Non-pigmented ciliary epithelial cell (primary cell): ENCODE measurements around the gene CDYL.
"Not testable (repeated sequence)": the region's sequence is repeated elsewhere in the genome, so short reads cannot be mapped to it uniquely, and the experiment has no call there.

ENCODE experiments used
- DNase-seq: peaks from one replicate; pipeline ENCODE4 v3.0.0-alpha.2; 2010; ENCODE audit warnings: low read depth

Gene CDYL

DNA sequence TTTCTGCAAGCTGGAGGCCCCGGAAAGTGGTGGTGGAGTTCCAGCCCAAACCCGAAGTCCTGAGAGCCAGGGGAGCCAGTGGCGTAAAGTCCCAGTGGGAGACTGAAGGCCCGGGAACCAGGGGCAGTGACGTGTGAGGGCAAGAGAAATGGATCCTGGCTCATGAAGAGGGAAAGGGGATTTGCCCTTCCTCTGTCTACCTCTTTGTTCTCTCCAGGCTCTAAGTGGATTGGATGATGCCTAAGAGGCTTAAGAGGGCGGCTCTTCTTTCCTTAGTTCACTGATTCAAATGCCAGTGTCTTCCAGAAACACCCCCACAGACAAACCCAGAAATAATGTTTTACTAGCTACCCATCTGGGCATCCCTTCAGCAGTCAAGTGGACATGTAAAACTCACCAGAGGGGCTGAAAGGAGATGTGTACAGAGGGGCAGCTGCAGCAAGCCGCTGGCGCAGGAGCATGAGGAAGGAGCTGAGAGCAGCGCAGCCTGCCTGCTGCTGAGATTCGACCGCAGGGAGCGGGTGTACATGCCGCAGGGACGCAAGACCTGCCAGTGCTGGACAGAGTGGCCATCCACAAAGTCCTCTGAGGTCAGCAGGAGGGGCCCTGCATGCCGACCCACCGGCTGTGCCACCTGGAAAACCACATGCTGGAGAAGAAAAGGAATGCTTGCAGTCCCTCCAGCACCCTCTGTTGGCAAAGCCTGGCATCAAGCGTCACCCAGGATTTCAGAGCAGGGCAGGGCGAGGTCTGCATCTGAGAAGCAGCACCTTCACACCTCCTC lies 29.5 kb downstream of the CDYL start:
- no peak for DNase-seq

DNA sequence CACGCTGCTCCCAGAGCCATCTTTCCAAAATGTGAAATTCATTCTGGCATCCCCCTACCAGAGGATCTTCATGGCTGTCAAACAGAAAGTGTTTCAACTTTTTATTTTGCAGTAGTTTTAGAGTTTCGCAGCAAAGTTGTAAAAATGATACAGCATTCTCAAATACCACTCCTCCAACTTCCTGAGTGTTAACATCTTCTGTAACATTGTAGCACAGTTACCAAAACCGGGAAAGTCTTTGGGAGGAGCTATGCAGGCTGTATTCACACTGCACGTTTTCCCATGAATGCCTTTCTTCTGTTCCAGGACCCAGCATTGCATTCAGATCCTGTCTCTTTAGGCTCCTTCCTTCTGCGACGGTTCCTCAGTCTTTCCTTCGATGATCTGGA lies 30.1 kb downstream of the CDYL start:
- DNase-seq = no peak

DNA sequence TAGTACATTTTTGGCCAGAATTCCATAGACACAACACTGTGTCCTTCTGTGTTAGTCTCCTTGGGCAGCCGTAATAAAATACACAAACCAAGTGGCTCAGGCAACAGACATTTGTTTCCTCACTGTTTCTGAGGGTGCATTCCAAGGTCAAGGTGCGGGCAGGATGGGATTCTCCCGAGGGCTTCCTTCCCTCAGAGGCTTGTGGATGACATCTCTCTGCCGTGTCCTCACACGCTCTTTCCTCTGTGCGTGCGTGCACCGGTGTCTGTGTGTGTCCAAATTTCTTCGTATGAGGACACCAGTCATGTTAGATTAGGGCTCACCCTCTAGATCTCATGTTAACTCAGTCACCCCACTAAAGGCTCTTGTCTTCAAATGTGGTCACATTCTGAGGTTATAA lies 30.6 kb downstream of the CDYL start:
- DNase-seq = no peak

DNA sequence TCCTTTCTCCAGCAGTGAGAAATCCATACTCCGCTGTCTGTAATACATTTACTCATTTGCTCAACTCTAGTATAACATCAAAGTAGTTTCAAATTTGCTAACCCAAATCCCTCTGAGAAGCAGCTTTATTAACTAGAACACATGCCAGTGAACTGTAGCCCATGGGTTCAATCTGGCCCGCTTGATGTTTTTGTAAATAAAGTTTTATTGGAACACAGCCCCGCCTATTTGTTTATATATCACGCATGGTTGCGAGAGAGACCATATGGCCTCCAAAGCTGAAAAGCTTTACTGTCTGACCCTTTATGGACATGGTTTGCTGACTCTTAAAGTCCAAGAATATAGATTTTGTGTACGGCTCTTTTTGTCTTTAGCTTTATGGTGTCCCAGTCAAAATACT lies 32.2 kb downstream of the CDYL start:
- no peak for DNase-seq

DNA sequence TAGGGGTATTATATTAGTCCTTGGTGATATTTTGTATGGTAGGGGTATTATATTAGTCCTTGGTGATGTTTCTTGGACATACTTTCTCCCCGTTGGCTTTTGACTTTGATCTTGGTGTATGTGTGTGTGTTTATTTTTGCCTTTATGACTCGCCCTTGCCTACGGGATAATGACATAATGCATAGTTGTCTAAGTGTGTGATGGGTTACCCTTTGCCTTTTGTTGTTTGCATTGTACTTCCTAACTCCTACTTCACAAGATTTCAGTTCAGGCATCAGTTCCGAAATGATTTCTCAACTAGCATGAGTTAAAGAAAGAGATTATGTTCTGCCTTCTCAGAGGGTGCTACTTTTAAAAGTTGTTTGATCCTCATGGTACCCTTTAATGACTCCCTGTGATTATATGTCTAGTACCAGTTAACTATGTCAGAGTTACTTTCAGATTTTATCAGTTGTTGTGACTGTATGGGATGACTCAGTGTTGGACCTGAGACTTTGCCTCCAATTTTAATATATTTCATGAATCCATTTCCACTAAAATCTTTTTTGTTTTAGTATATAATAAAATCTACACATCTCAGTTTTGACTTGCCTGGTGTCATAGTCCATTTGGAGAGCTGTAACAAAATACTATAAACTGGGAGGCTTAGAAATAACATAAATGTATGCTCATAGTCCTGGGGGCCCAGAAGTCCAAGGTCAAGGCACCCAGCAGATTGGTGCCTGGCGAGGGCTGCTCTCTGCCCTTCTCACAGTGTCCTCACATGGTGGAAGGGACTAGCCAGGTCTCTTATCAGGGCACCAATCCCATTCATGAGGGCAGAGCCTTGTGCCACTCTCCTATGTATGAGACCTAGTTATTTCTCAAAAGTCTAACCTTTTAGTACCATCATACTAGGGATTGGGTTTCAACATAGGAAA lies 34.1 kb downstream of the CDYL start:
- no peak for DNase-seq

DNA sequence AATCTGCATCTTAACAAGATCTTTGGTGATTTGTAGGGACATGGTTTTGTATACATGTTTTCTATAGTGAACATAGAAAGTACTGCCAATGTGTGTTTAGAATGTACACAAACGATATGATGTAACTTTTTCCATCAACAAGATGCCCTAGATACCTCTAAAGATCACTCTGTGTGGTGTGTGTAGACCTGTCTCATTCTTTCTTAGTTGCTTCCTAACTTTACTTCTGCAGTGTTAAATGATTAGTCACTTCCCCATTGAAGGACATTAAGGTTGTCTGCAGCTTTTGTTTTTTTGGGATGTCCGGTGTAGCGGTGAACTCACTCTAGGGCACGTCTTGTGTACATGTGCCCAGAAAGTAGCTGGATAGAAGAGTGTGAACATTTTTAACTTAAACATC lies 35.9 kb downstream of the CDYL start:
- no peak for DNase-seq

DNA sequence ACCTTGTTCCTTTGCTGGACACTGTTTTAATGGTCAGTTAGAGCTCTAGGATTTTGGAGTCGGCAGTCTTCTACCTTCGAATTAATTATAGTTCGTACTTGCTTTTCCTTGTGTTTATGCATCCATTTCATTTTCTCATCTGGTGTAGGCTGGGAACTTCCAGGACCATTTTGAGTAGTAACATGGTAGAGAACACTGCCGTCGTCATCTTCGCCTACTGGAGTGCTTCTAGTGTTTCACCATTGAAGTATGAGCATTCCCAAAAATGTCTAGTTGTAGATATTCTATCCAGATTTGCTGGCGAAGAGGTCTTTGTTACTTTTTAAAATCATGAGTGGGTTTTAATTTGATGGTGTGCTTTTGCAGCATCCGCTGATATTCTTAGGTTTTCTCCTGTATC lies 36.9 kb downstream of the CDYL start:
- no peak for DNase-seq

DNA sequence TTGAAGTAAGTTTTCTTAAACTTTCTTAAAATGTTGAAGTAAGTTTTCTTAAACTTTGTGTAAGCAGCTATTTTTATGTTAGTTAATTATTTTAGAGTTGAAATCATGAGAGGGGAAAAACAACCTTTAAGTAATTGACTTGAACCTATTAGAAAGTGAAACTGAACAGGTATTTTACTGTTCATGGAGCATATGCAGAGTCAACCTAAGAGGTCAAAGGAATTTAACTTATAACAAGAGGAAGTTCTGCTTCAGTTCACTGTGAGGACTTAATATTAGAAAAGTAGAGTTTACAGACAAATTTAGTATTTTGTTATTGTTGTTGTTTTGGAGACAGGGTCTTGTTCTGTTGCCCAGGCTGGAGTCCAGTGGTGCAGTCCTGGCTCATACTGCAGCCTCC lies 38.0 kb downstream of the CDYL start:
- DNase-seq = no peak

DNA sequence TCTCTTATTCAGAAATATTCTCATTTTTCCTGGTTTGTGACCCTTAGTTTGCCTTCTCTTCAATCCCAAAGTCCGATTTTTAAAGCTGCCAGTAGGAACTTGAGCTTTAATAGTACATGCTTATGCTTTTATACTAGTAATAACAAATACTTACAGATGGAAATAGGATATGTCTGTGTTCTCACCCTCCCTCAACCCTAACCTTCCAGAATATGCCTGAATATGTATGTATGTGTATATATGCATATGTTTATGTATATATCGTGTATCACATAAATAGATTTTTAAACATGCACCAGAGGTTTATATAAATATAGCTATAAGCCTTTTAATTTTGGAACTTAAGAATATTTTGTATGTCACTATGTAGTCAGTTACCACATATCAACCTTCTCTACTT lies 38.8 kb downstream of the CDYL start:
- no peak for DNase-seq

DNA sequence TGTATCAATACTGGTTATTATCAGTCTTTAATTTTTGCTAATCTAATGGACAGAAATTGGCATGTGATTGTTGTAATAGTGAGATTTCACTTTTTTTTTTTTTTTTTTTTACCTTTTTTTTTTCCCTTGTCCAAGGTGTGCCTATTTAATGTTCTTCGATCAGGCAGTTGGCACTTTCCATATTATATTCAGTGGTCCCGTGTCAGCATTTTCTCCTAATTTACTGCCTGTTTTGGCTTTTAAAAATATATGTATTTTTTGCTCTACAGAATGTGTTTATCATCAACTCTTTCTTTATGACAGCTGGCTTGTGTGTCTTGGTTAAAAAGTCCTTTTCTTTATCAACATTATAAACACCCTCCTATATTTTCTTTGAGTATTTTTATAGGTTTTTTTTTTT lies 39.4 kb downstream of the CDYL start:
- DNase-seq = no peak

DNA sequence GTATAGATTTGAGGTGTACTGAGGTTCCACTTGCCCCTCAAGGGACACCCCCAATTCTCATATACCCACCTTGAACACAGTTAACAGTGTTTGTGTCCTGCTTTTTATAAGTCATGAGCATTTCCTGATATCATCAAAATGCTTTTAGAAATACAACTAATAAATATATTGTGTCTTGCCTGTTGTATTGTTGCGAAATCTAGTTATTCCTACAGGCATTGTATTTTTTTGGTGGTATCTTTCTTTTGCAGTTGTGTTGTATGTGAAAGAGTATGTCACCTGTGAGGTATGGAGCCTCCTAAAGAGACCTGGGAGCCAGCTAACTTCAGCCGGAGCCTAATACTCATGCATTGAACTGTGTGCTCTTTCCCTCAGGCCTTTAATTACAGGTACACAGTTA lies 40.7 kb downstream of the CDYL start:
- no peak for DNase-seq

DNA sequence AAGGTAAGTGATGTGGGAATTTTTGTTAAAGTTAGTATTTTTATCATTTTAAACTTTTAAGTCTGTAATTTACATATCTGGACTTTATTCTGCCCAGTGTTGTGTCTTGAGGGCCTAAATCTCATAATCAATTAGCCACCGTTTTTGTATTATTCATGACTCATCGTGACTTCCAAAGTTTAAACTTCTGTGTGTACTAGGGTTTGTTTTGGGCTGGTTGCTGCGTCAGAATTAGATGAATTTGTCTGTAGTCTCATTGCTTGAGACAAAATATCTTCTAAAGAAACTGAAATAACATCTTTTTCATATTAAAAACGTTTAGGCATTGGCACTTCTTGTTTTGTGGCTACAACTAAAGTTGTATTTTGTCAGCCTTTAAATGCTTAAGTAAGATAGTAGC lies 41.3 kb downstream of the CDYL start:
- no peak for DNase-seq

DNA sequence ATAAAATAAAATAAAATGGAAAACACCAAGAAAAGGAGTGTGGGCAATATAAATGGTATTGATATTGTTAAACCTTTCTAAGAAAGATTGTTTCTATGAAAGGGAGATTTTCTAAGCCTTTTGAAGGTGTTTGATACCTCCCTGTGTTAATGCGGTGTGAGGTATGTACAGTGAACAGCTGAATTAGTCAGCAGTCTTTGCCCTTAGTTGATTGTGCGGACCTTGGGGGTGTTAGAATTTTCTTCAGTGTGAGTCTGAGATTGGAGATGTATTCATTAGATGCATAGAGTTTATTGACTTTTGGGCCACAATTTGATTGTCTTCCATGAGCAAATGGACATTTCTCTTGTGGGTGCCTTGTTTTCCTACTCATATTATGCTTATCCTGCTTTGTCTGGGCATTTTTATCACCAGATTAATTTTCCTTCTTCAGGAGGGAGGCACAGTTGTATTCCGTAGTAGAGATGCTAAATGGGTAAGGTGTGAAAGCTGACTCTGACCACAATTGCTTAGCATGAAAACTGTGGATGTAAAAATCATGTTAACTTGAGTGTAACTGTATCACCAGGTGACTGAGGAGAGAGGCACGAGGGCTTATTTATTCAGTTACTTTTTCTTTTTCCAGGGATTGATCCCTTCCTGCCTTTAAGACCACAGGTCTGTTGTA lies 42.2 kb downstream of the CDYL start:
- DNase-seq = no peak

DNA sequence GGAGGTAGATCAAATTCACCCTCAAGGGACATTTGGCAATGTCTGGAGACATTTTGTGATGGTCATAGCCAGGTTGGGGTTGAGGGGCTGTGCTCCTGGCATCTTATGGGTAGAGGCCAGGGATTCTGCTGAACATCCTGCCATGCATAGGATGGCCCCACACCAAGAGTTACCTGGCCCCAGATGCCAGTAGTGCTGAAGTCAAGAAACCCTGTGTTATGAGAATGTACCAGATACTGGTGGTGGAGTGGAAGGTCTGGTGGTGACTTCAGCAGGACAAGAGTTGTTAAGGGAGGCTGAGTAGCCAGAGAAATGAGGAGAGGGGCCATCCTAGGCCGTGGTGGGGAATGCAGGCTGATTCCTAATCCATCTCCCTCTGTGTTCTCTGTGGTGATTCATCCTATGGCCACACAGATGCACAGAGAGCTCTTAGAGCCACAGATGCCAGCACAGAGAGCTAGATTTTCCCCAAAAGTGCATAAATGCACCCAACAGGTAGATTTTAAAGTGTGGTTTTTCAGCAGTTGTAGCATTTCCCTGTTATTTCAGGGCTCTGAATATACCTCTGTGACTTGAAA lies 43.6 kb downstream of the CDYL start:
- DNase-seq = no peak

DNA sequence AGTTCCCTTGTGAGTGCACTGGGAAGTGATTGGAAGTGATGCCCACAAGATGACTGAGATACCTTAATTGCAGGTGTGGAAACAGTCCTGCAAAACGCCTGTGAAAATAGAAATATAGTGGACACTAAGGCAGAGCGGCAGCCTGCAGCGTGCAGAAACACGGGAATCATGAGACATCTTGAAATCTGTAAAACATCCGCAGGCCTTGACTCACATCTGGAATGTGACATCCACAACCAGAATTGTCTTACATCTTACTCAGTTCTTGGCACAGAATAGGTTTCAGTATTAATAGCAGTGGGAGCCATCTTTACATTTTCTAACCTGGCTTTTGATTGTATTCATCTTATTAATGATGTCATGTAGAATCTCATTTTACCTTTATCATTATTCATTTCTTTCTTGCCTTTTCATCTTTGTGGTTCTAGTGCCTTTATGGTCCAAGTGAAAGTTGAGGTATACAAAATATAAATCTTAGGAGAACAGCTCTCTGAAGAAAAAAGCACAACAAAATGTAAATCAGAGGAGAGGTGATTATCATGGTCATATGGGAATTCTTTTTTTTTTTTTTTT lies 44.6 kb downstream of the CDYL start:
- DNase-seq = no peak

DNA sequence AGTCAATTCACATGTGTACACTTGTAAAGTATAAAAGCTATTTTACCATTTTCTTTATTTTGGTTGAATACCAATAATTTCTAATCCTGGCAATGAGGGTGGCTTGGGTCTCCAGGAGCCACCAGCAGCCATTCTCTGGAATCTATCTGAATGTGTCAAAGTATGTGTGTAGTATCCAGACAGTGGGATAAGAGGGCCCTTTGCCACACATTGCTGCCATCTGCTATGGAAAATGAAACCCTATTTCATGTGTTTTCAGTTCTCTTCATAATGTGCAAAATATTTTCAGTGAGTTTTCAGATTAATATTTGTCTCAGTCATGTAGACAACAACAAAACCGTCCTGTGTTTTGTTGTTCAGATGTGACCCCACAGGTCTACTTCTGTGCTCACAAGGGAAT lies 46.3 kb downstream of the CDYL start:
- DNase-seq = no peak

DNA sequence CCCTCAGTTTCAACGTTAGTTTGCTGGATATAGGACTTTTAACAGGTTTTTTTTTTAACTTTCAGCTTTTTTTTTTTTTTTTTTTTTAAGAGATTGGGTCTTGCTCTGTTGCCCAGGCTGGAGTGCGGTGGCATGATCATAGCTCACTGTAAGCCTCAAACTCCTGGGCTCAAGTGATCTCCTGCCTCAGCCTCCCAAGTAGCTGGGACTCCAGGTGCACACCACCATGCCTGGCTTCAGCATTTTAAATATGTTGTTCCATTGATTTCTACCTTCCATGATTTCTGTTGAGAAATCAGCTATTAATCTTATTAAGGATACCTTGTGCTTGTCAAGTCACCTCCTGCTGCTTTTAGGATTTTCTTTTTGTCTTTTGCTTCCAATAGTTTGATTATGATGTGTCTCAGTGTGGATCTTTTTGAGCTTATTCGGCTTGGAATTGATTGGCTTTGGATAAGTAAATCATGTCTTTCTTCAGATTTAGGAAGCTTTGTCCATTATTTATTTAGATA lies 52.0 kb downstream of the CDYL start:
- DNase-seq = no peak

DNA sequence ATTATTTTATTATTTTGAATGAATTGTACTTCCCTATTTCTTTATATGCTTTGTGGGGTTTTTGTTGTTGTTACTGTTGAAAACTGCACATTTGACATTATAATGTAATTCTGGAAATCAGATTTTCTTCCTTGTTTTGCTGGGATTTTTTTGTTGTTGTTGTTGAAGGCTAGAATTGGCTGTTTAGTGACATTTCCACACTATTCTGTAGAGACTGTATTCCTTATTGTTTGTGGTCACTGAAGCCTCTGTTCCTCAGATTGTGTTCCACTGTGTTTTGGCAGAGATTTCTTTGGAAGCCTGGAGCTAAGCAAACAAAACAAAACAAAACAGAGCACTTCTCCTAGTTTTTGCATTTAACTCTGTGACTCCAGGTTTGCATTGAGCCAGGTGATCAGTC lies 52.9 kb downstream of the CDYL start:
- DNase-seq = no peak

DNA sequence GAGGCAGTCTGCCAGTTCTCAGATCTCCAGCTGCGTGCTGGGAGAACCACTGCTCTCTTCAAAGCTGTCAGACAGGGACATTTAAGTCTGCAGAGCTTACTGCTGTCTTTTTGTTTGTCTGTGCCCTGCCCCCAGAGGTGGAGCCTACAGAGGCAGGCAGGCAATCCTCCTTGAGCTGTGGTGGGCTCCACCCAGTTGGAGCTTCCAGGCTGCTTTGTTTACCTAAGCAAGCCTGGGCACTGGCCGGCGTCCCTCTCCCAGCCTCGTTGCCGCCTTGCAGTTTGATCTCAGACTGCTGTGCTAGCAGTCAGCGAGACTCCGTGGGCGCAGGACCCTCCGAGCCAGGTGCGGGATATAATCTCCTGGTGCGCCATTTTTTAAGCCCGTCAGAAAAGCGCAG lies 59.3 kb downstream of the CDYL start:
- DNase-seq = not testable (repeated sequence)

DNA sequence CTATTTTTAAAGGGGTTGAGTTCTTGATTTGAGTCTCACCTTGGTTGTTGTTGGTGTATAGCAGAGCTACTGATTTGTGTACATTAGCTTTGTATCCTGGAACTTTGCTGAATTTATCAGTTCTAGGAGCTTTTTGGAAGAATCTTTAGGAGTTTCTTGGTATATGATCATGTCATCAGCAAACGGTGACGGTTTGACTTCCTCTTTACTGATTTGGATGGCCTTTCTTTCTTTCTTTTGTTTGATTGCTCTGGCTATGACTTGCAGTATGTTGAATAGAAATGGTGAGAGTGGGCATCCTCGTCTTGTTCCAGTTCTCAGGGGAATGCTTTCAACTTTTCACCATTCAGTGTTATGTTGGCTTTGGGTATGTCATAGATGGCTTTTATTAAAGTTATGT lies 64.0 kb downstream of the CDYL start:
- no peak for DNase-seq

DNA sequence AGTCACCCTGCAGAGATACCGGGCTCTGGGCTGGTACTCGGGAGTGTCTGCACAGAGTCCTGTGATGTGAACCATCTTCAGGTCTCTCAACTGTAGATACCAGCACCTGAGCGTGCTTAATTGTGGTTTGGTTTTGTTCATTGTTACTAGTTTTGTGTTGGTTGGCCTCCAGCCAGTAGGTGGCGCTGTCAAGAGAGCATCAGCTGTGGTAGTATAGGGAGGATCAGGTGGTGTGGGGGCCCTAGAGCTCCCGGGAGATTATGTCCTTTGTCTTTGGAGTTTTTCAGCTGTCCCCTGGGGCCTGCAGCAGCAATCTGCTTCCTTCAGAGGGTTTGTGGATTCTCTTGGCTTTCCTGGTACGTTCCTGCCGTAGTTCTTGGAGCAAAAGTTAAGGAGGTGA lies 67.9 kb downstream of the CDYL start:
- DNase-seq = no peak

DNA sequence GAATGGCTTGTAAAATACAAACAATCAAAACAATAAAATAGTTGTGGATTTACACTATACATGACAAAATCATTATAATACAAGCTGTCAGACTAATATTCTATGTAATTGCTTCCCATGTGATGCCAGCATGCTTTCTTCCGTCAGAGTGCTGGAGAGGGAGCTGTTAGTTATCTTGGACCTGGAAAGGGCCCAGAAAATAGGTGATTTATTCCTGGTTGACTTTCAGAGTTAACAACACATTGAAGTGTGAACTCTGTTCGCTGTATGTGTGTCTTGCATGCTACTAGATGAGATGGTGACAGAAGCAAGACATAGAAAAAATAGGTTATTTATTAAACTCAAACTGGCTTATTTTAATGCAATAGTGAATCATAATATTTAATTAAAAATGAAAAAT lies 70.2 kb downstream of the CDYL start:
- no peak for DNase-seq
